ENCODE data around the gene ARHGAP44.

ARHGAP44 gene

DNA sequence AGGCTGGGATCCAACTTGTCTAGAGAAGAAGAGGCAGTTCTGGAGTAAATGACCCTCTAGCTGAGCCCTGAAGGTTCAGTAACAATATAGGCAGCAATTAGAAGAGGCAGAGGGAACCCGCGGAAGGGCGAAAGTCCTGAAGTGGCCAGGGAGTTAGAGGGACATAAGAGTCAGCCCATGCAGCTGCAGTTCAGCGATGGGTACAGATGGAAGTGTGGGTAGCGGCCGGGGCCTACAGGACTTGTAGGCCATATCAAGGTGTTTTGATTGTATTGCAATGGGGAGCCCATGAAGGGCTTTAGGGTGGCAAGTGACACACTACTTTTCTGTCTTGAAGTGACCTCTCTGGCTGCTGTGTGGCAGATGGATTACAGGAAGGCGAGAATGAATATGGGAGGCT is 225.5 kb downstream of the ARHGAP44 start:
- TF ChIP-seq GATA2 (IDR thresholded peaks at IDR 0.05; ENCODE audit: low read depth, low read length) (no peak), GATA3 (IDR thresholded peaks at IDR 0.05; ENCODE audit: low read depth, low read length) (no peak)

DNA sequence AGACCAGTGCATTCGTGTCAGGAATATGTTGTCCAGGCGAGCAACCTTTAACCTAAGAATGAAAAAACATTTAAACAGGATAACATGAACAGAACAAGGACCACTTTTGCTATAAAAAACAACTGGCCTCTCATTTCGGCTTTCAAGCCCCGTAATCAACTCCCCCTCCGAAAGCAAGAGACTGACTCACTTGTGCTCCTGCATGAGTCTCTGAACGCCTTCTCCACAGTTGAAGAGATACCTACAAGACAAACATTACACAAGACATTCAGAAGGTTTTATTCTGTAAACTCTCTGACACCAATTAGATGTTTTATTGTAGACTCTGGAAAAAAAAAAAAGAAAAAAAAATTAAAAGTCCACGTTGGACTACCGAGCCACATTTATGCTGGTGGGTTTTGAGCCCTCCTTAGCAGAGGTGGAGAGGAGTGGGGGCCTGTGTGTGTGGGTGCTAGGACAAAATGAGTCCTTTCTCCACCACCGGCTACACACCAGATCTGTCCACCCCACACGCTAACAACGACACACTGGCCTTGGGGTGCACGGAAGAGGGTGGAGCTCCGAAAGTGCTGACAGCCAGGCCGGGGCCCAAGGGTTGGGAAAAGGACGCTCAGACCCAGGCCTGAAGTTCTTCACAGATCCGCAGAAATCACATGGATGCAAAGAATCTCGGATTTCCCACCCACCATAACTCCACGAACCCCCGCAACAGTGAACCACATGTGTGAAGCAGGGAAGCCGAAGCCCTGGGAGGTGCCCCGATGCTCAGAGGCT is 227.8 kb downstream of the ARHGAP44 start:
- TF ChIP-seq GATA3 (IDR thresholded peaks at IDR 0.05; ENCODE audit: low read depth, low read length) = no peak
- no peak for TF ChIP-seq GATA2 (IDR thresholded peaks at IDR 0.05; ENCODE audit: low read depth, low read length)

DNA sequence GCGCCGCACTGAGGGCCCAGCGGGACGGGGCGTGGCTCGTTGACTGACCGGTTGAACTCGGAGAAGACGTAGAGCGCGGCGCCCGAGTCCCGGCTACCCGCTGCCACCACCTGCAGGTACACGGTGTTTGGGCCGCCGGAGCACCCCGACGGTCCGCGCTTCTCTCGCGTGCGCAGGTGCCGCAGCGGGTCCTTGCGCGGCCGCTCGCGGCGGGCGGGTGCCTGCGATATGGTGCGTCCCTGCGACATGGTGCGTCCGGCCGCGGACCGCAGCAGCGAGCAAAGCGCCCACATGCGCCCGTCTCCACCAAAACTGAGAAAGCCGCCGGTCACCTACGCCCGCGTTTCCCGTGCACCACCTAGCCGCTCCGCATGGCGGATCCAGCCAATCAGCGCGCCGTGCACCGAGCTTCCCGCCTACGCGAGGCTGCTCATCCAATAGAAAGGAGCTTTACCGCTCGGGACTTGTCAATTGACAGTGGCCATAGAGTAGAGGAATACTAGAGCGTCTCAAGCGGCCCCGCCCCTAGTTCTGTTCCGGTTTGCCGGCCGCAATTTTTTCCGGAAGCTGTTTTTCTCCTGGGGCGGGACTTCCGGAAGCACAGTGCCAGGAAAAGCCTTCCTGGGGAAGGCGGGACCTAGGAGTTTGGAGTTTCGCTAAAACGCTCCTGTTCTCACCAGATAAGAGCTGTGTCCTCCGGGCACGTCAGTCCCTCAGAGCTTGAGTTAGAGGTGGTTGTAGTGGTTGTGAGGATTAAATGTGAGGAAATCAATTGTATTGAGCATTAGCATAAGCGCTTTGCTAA is 228.6 kb downstream of the ARHGAP44 start, which contains the start of gene ELAC2:
TSS of gene ELAC2 (minus strand) at position 373 of the 805 bp plus-strand sequence. CDS start at position 293, 80 bp downstream.
- peak; percentile 54 for TF ChIP-seq GATA2 (IDR thresholded peaks at IDR 0.05; ENCODE audit: low read depth, low read length)
- no peak for TF ChIP-seq GATA3 (IDR thresholded peaks at IDR 0.05; ENCODE audit: low read depth, low read length)

DNA sequence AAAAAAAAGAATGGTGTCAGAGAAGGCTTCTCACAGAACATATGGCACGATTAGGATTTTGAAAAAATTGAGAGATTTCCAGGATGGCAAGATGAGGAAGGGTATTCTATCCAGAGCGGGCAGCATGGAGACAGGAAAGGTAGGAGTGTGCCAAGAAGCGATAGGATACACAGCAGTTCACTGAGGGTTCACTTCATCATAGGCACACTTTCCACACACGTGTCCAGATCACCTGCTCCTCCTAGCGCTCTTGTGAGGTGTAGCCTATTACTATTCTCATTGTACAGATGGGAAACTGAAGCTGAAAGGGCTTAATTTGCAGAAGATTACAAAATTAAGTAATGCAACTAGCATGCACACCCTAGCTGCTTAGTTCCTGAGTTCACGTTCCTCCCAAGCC is 234.7 kb downstream of the ARHGAP44 start:
- TF ChIP-seq GATA3 (IDR thresholded peaks at IDR 0.05; ENCODE audit: low read depth, low read length) (no peak), GATA2 (IDR thresholded peaks at IDR 0.05; ENCODE audit: low read depth, low read length) (no peak)

DNA sequence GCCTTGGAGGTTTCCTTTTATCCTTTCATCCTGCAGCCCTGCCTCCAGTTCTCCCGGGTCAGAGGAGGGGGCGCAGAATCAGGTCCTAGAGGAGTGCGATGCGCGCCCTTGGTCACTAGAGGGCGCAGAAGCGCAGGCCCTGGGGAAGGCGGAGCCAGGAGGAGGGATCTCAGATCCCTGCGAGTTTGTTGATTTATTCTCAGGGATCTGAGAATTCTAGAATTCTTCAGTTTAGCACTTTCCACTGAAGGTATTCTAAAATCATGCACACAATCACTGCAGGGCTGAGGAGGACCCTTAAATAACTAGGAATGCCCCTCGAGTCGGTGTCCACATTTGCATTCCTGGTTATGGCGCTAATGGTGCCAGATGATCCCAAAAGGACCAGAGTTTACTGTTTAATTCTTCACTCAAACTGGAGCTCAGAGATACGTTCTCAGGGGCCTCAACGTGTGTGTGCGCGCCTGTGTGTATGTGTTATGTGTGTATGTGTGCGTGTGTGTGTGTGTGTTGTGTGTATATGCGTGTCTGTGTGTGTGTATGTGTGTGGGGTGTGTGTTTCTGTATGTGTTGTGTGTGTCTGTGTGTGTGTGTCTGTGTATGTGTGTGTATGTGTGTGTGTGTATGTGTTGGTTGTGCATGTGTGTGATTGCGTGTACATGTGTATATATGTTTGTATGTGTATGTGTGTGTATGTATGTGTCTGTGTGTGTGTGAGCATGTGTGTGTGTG is 235.4 kb downstream of the ARHGAP44 start:
- TF ChIP-seq GATA3 (IDR thresholded peaks at IDR 0.05; ENCODE audit: low read depth, low read length) (no peak), GATA2 (IDR thresholded peaks at IDR 0.05; ENCODE audit: low read depth, low read length) (no peak)

DNA sequence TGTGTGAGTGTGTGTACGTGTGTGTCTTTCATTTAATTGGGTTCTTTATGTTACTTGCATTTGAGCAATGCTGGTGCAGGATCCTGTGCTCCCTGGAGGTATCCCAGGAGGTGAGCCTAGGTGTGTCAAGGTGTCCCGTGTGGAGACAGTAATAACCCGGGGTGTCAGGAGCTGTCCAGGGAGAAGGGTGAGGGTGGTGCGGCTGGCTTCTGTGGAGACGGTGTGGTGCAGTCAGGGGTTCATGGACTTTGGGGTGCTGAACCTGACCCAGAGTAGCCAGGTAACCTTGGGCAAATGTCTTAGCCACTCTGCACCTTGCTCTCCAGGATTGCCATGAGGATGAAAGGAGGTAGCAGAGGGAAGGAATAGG is 235.9 kb downstream of the ARHGAP44 start:
- TF ChIP-seq GATA2 (IDR thresholded peaks at IDR 0.05; ENCODE audit: low read depth, low read length) = no peak
- TF ChIP-seq GATA3 (IDR thresholded peaks at IDR 0.05; ENCODE audit: low read depth, low read length) = no peak

DNA sequence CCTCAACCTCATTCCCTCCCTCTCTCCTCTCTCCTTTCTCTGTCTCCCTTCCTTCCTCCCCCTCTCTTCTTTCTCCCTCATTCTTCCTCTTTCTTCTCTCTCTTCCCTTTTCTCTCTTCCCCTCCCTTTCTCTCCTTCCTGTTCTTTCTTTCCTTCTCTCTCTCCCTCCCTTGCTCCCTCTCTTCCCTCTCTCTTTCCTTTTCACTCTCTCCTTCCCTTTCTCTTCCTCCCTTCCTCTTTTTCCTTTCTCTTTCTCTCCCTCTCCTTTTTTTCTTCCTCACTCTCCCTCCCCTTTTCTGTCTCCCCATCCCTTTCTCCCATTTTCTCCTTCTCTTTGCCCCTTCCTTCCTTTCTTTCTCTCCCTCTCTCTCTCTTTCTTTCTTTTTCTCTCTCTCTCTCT is 236.4 kb downstream of the ARHGAP44 start:
- TF ChIP-seq GATA3 (IDR thresholded peaks at IDR 0.05; ENCODE audit: low read depth, low read length) (no peak), GATA2 (IDR thresholded peaks at IDR 0.05; ENCODE audit: low read depth, low read length) (no peak)

DNA sequence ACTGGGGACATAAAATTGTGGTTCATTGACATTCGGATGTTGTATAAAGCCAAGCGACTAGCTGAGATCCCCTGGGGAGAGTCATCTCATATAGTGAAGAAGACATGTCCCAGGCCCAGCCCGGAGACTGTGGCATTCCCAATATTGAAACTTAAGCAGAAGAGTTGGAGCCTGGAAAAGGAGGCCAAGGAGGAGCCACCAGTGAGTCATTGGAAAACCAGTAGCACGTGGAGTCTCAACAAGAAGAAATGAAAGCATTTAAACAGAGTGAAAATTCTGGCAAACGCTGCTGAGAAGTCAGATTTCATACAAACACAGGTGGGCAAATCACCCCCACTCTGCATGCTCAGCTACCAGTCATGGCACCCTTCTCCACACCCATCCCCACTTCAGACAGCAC is 237.9 kb downstream of the ARHGAP44 start:
- TF ChIP-seq GATA3 (IDR thresholded peaks at IDR 0.05; ENCODE audit: low read depth, low read length) = no peak
- no peak for TF ChIP-seq GATA2 (IDR thresholded peaks at IDR 0.05; ENCODE audit: low read depth, low read length)

DNA sequence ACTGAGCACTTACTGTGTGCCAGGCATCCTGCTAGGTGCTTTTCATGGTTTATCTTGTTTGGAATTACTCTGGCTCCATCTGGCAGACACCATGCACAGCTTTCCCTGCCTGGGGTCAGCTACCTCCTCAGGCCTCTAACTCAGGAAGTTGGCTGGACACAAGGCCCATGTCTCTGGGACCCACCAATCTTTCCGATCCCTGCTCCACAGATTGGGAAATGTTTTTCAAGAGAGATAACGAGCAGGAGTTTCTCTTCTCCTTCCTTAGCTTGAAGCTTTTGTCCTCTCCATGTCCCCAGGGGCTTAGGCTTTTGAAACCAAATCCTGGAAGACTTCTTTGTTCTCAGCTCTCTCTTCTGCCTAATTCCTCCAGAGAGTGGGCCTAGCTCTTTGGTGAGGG is 240.0 kb downstream of the ARHGAP44 start:
- no peak for TF ChIP-seq GATA2 (IDR thresholded peaks at IDR 0.05; ENCODE audit: low read depth, low read length)
- TF ChIP-seq GATA3 (IDR thresholded peaks at IDR 0.05; ENCODE audit: low read depth, low read length) = no peak

DNA sequence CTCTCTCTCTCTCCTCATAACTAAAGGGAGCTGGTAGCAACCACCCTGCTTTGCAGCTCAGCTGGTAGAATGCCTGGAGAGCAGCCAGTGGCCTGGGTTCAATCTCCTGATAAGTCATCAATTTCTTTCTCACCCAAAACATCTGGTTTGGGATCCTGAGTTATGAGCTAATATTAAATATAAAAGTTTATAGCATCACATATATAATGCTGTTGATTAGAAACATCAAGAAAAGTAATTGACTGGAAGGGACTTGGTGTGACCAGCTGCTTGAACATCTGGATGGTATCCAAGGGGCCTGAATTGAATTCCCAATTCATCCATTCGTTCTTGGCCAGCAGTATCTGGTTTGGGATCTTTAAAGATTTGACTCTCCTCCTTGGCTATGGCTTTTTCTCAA is 240.8 kb downstream of the ARHGAP44 start:
- TF ChIP-seq GATA2 (IDR thresholded peaks at IDR 0.05; ENCODE audit: low read depth, low read length) = peak; percentile 35; the same call in 1 of the 2 replicates
- no peak for TF ChIP-seq GATA3 (IDR thresholded peaks at IDR 0.05; ENCODE audit: low read depth, low read length)

DNA sequence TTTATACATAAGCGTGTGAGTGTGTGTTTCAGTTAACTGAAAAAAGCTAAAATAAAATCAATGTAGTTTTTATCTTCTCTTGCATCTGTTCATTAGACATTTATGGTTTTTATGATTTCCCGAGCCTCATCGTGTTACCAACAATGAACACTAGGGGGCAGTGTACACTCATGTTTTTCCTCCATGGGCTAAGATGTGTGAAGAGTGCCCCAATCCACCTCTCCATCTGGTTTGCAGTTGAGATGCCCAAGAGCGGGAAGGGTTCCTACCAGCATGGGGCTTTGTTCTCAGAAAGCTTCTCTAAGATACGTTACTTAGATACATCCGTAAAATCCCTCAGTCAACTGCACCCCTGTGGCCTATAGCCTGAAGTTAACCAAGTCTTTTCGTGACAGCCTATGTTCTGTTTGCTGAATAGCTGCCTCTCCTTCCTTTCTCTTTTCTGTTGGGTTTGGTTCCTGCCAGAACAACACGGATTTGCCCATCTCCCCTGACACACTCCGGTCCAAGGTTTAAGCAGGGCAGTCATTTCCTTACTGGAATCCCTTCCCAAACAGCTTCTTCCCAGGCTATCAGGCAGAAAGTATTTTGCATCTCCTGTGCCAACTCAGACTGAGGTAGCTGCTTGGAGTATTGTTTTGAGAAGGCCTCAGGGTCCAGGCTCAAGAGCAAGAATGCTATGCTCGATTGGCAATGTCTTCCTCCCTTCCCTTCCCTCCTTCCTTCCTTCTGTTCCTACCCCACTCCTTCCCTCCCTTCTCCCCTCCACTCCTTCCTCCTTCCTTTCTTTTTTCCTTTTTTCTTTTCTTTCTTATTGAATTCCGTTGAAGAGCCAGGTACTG is 241.4 kb downstream of the ARHGAP44 start:
- TF ChIP-seq GATA2 (IDR thresholded peaks at IDR 0.05; ENCODE audit: low read depth, low read length) (peak; percentile 14; the same call in 1 of the 2 replicates), GATA3 (IDR thresholded peaks at IDR 0.05; ENCODE audit: low read depth, low read length) (peak; percentile 63)

DNA sequence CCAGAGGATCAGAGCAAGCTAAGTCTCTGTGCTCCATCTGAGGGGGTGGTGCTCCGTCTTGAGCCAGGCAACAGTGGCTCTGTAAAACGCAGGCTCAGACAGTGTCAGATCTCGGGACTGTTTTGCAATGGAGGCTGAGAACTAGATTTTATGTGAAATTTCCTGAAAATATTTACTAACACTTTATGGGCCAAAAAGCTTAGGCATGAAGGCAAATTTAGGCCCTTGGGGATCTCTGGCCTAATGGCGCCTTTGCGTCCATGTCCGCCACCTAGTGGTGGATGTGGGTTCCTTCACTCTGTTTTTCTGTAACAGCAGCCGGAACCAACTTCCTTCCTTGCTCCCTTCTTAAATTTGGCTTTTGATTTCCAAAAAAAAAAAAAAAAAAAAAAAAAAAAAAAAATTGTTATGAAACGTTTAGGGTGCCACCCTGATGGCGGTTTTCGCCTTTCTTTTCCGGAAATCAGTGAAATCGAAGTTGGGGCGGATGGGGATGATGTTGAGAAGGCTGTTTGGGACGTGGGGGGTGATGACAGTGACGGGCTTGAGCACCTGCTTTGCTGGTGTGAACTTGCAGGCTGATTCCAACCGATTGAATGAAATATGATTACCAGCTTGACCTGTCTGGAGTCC is 242.5 kb downstream of the ARHGAP44 start:
- no peak for TF ChIP-seq GATA3 (IDR thresholded peaks at IDR 0.05; ENCODE audit: low read depth, low read length)
- TF ChIP-seq GATA2 (IDR thresholded peaks at IDR 0.05; ENCODE audit: low read depth, low read length) = no peak

DNA sequence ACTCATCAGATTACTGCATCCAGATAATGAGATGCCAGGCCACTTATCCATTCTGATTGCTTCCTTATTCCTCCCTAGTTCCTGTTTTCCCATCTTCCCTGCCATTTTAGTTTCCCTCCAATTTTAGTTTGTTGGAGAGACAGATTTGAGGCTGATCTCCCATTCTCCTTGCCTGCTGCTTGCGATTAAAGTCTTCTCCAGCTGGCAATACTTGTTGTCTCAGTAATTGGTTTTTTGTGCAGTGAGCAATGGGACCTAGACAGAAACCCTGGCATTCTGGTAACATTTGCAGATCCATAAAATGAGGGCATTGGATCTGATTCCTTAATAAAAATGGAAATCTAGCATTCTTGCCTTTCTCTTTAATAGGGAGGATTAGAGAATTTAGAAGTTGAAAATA is 246.1 kb downstream of the ARHGAP44 start:
- TF ChIP-seq GATA2 (IDR thresholded peaks at IDR 0.05; ENCODE audit: low read depth, low read length) (no peak), GATA3 (IDR thresholded peaks at IDR 0.05; ENCODE audit: low read depth, low read length) (no peak)
